NCI-H2171 treated with DMSO at 0.1 percent for 48 hours (cell line): ENCODE measurements around the gene EIF5.

Source experiments
- DNase-seq: peaks from one replicate; lab custom pipeline; 2025; lab: John Stamatoyannopoulos, UW

Gene EIF5

GRCh38 chr14:103370087-103370486 is 36.0 kb downstream of the EIF5 start:
- DNase-seq = no peak

DNA sequence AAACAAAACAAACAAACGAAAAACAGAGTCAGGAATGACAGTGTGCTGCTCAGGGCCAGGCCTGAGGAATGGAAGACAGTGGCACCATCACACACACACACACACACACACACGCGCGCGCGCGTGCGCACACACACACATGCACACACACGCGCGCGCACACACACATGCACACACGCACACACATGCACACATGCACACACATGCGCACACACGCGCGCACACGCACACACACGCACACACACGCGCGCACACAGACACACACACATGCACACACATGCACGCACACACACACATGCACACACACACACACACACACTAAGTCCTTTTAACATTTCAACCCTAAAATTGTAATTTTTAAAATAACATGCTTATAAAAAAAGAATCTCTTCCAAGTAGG is 38.0 kb downstream of the EIF5 start:
- DNase-seq = no peak

- DNase-seq = no peak
Observed at GRCh38 chr14:103372552-103373304, 38.7 kb downstream of the EIF5 start.

GRCh38 chr14:103374121-103374520 is 40.1 kb downstream of the EIF5 start:
- DNase-seq = no peak

DNA sequence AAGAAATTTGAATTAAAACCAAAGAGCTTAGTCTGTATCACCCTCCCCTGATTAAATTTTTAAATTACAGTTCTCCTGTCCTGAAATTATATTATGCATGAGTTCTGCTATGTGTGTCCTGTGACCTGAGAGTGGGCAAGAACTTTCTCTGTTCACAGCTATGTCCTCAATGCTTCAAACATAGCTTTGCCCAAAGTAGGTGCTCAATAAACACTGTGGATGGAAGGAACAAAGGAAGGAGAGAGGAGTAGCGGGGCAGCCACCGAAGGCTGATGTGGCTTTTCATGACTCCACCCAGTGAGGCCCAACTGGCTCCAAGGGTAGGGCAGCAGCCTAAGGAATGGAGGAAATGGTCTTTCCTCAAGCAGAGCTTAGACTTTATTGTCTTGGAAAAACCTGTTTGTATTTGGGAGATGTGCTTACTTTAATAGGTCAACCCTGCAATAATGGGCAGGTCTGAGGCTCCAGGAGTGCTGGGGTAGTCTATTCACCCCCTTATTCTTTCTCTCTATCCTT is 43.5 kb downstream of the EIF5 start:
- DNase-seq = no peak

GRCh38 chr14:103378038-103378854 is 44.2 kb downstream of the EIF5 start:
- DNase-seq = no peak

- no peak for DNase-seq
Observed at GRCh38 chr14:103380719-103381377, 46.8 kb downstream of the EIF5 start.

- DNase-seq = no peak
Observed at GRCh38 chr14:103382376-103382775, 48.3 kb downstream of the EIF5 start.

- DNase-seq = no peak
Observed at GRCh38 chr14:103384450-103385151, 50.6 kb downstream of the EIF5 start.

- peak; percentile 97 for DNase-seq
Observed at GRCh38 chr14:103385152-103385928, 51.3 kb downstream of the EIF5 start, which contains the start of gene MARK3. Gene MARK3, plus strand, starts transcription at chr14:103385415. Its CDS starts 615 bp downstream, at chr14:103386030.

DNA sequence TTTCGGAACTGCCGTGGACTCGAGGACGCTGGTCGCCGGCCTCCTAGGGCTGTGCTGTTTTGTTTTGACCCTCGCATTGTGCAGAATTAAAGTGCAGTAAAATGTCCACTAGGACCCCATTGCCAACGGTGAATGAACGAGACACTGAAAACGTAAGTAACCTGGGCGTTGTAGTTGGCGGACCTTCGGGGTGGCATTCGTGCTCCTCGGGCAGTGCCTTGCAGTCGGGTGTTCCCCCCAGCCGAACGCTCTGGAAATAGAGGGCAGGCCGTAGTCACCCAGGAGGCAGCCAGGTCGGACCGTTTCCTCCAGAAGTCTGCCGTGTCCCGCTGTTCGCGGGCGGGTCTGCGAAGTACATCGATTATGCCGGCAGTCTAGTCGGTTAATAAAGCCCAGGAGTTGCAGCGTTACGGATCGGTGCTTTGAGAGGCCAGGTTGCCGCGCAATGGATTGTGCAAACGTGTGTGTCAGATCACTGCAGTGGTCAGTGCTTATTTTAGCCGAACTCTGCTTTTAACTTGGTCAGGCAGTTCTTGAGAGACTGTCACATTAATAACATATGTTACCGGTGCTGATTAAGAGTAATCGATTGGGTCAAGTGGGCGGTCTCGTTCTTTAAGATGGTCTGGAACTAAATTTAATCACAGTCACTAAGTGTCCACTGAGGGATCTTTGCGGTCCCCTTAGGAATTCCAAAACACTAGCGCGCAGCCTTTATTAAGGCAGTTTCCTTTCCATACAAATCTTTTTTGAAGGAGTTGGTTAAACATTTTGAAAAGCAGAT is 52.1 kb downstream of the EIF5 start:
- peak; percentile 32 for DNase-seq

- no peak for DNase-seq
Observed at GRCh38 chr14:103386713-103387329, 52.8 kb downstream of the EIF5 start.

DNA sequence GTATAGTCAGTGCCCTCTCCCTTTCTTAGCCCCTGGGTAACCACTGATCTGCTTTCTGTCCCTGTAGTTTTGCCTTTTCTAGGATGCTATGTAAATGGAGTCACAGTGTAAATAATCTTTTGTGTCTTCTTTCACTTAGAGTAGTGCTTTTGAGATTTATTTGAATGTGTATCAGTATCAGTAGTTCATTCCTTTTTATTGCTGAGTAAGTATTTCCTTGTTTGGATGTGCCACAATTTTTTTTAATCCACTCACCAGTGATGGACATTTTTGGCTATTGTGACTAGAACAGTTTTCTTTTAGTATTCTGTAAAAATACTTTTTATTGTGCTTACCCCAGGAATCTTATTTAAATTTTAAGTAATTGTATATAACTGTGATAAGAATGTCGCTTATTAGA is 54.6 kb downstream of the EIF5 start:
- DNase-seq = no peak

DNA sequence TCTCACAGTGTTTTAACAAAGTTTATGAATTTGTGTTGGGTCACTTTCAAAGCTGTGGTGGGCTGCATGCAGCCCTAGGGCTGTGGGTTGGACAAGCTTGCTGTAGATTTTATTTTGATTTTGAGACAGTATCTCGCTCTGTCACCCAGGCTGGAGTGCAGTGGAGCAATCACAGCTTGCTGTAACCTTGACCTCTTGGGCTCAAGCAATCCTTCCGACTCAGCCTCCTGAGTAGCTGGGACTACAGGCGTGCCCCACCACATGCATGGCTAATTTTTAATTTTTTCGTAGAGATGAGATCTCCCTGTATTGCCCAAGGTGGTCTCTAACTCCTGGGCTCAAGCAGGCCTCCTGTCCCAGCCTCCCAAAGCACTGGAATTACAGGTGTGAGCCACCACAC is 56.6 kb downstream of the EIF5 start:
- DNase-seq = no peak

DNA sequence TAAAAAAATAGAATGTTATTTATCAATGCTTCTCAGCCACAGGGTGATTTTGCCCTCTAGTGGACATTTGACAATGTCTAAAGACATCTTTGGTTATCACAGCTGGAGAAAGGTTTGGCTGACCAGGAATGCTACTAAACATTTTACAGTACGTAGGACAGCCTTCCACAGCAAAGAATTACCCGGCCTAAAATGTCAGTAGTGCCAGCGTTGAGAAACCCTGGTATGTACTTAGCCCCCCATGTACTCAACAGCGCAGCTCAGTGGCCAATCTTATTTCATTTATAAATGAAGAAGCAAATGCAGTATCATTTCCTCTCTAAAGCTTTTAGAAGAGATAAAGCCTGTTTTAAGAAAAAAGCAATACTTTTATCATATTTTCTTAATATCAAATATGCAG is 57.0 kb downstream of the EIF5 start:
- peak; percentile 55 for DNase-seq

GRCh38 chr14:103392106-103392505 is 58.1 kb downstream of the EIF5 start:
- no peak for DNase-seq

GRCh38 chr14:103392572-103392971 is 58.5 kb downstream of the EIF5 start:
- no peak for DNase-seq

DNA sequence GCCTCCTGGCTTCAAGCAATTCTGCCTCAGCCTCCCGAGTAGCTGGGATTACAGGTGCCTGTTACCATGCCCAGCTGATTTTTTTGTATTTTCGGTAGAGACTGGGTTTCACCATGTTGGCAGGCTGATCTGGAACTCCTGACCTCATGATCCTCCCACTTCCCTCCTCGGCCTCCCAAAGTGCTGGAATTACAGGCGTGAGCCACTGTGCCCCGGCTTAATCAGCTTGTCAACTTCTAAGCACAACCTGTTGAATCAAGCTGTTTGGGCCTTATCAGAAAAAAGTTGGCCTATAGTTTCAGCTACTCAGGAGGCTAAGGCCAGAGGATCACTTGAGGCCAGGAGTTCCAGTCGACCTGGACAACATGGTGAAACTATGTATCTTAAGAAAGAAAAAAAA is 59.0 kb downstream of the EIF5 start:
- no peak for DNase-seq

DNA sequence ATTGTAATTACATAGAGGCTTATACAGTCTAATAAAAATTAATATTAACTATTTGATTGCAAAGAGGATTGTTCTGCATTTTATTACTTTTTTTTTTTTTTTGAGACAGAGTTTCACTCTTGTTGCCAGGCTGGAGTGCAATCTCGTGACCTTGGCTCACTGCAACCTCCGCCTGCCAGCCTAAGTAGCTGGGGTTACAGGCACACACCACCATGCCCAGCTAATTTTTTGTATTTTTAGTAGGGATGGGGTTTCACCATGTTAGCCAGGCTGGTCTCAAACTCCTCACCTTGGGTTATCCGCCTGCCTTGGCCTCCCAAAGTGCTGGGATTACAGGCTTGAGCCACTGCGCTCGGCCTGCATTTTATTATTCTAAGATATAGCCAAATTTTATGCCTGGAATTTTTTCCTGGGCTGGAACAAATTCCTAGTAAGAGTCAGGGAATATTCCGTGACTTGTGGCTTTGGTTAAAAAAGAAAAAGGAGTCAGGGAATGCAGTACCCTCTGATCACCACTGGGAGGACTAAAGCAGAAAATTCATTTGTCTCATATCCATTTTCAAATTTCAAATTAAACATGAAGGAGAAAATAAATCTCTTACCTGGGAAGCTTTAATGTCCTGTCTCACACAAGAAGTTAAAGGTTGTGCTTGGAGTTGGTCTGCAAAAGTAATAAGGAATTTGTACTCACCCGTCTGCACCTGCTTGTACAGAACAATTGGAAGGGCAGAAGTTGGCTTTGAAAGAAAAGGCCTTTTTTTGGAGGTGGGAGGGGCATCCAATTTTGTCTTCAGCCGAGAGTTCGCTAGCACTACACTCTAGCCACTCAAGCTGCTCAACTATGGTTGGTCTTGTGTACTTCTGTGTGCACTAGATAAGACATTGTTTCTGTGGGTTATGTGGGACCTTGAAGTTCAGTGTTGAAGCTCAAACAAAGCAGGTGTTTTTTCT is 59.9 kb downstream of the EIF5 start:
- DNase-seq = peak; percentile 47
